AG08395 (cell line): Measurements from ENCODE around the gene FOXB1.

Experiments
- DNase-seq: peaks from one replicate; pipeline ENCODE4 v3.0.0; 2012; ENCODE audit warnings: mixed read lengths, low spot score

Gene FOXB1

DNA sequence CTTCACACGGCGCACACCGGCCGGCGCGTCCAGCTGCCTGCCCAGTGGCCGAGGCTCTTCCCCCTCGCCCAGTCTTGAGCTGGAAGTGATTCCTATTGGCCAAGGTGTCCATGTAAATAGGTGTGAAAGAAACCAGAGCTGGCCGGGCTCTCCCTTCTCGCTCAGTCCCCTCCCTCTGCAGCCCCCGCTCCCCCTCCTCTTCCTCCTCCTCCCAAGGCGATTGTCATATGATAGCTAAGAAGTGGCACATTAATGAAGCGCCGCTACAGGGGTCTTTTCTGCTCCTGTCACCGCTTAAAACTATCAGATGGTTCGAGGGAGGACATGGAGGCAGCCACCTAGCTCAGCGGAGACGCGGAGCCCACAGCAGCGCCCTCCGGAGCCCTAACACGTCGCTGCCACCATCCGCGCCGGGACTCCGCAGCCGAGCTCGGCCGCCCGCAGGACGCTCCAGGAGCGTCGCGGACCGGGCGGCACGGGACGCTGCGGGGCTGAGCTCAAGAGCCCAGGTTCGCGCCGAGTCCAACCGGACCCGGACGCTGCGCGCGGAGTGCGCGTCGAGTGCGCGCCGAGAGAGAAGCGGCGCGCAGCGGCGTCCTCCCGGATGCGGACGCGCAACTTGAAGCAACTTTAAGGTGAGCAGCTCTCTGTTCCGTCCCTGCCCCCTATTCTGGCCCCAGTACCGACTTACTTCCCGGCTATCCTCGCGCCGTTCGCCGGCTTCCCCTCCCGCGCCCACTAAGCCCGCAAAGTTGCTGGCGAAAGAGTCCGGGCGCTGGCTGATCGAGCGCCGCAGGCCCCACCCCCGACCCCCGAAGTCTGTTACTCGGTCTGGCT is at the start of gene FOXB1:
Gene FOXB1 (plus strand): TSS at position 303 of the 837 bp plus-strand sequence. CDS start 653 bp downstream, outside the sequence.
- no peak for DNase-seq

DNA sequence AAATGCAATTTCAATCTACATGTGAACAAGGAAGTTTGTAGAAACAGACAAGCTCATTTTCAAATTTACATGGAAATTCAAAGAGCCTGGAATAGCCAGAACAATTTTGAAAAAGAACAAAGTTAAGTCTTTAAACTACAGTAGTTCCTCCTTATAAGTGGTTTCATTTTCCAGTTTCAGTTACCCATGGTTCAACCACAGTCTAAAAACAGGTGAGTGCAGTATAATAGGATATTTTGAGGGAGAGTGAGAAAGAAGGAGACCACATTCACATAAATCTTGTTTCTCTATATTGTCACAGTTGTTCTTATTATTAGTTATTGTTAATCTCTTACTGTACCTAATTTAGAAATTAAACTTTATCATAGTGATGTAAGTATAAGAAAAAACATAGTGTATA is 45.8 kb upstream of the FOXB1 start:
- DNase-seq, result no peak

DNA sequence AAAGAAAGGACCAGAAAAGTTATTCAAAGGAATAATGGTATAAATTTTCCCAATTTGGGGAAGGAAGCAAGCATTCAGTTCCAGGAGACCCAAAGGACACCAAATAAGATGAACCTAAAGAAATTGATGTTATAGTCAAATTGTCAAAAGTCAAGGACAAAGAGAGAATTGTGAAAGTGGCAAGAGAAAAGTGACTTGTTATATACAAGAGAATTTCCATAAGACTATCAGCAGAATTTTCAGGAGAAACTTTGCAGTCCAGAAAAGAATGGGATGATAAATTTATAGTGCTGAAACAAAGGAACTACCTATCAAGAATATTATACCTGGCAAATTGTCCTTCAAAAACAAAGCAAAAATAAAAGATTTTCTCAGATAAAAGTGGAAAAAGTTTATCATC is 43.8 kb upstream of the FOXB1 start:
- DNase-seq, result no peak

DNA sequence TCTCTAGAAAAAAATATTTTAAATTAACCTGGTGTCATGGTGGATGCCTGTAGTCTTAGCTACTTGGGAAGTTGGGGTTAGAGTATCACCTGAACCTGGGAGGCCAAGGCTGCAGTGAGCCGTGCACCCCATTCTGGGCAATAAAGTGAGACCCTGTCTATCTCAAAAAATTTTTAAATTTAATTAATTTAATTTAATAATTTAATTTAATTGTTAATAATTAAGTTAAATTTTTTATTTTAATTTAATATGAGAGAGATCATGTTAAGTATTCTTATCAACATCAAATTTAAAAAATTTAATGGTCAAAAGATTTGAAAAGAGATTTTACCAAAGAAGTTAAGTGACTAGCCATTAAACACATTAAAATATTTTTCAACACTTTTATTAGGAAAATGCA is 40.8 kb upstream of the FOXB1 start:
- DNase-seq, result no peak

DNA sequence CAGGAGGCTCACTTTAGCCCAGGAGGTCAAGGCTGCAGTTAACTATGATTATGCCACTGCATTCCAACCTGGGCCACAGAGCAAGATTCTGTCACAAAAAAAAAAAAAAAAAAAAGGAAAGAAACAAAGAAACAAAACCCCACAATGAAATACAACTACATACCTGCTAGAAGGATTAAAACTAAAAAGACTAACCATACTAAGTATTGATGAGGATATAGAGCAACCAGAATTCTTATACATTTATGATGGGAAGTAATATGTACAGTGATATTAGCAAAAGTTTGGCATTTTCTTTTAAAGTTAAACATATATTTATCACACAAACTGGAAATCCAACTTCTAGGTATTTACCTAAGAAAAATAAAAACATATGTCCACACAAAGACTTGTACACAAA is 40.2 kb upstream of the FOXB1 start:
- no peak for DNase-seq

DNA sequence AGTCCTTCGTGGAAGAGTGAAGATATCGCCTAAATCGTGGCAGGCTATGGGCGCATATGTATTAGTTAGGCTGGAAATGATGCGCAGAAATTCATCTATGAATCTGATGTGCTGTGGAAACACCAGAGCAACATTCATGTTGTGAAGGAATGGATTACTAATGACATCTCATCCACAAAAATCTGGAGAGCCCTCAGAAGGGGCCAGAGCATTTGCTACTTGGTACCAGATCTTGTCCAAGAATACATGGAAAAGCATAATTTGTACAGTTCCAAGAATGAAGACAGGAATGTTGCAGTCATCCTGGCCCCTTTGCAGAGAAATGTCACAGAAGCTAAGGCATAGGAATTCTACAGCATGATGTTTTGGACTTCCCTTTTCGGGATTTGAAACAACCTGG is 38.4 kb upstream of the FOXB1 start:
- no peak for DNase-seq

DNA sequence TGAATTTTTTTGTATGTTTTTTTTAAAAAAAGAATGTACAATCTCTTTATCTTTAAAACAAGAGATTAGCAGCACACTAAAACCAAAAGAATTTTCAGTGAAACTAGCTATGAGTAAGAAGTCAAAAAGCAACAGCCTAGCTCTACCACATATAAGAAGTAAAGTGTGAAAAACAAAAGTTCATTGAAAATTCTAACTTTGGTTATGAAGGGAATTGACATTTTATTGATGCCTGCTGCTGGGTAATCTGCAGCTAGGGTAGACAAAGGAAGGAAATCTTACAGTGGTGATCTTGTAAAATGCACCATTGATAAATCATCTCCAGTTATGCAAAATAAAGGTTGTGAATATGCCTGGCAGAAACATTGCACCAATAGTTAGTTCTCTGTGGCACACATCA is 37.8 kb upstream of the FOXB1 start:
- DNase-seq, result no peak

DNA sequence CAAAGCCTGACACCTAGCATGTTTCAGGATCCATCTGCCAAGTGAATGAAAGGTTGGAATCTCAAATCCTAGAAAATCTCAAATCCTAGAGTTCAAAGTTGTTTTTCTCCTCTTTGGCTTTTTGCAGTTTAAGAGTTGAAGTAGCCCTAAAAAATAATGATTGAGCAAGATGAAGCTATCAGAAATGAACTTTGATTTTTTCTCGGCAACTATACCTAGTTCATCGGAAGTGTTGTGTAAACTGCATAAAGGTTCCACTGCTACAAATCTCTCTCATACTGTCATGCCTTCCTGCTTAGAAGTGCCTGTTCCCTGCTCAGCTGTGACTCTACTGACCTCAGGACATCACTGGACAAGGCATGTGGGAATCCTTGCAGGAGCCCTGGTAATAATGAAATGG is 35.8 kb upstream of the FOXB1 start:
- no peak for DNase-seq

DNA sequence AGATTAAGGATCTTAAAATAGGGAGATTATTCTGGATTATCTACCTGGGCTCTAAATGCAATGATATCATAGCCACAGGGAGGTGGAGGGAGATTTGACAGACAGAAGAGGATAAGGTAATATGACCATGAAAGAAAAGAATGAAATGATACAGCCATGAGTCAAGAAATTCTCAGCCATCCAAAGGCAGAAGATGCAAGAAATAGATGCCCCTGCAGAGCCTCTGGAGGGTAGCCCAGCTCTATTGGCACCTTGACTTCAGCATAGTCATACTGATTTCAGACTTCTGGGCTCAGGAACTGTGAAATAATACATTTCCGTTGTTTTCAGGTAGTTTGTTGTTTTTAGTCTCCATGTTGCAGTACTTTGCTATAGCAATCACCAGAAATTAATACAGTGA is 31.9 kb upstream of the FOXB1 start:
- DNase-seq, result no peak

DNA sequence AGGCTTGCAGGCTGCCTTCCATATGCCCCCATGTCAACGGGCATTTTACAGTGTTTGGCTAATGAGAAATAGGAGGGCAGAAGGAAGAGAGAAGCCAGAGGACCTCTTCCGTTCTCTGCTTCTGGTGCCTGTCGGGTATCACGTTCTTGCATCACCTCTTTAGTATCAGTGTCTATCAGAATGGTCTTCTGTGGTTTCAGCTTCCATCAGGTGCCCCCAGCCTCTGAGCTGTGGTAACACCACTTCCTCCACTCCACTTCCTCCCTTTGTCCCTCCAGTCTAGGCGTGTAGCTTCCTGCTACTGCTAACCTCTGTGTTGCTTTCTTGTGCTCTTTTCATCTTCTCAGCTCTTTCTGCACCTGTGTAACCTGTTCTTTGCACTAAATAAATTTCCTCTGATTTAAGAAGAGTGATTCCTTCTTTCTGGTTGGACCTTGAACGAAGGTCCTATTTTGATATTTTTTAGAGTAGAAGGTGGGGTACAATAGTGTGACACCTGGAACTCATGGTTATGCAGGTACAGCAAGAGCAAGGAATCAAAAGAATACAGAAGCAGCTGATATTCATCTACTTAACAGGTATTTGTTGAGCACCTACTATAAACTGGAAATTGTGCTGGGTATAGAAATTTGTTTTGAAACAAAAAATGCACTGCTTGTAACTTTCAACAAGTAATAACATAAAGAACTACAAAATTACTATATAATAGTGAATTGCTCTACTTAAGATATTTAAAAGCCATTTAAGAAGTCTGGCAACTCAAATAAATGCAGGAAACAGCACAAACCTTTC is 27.4 kb upstream of the FOXB1 start:
- DNase-seq, result no peak

DNA sequence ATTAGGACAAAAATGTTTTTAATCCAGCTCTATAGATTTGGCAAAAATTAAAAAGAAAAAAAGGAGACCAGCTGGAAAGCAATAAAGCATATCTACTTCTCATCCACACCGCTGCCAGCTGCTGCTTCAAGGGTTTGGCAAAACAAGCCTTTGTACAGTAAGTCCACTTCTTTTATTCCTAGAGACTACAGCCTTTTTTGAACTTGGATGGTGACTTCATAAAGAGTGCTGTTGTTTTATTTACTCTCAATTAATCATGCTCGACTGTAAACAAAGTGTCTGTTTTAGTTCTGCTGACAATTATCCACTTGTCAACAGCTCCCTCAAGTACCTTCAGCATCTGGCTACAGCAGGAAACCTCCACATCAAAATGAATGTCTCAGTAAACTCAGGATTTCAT is 12.3 kb upstream of the FOXB1 start:
- DNase-seq, result no peak

DNA sequence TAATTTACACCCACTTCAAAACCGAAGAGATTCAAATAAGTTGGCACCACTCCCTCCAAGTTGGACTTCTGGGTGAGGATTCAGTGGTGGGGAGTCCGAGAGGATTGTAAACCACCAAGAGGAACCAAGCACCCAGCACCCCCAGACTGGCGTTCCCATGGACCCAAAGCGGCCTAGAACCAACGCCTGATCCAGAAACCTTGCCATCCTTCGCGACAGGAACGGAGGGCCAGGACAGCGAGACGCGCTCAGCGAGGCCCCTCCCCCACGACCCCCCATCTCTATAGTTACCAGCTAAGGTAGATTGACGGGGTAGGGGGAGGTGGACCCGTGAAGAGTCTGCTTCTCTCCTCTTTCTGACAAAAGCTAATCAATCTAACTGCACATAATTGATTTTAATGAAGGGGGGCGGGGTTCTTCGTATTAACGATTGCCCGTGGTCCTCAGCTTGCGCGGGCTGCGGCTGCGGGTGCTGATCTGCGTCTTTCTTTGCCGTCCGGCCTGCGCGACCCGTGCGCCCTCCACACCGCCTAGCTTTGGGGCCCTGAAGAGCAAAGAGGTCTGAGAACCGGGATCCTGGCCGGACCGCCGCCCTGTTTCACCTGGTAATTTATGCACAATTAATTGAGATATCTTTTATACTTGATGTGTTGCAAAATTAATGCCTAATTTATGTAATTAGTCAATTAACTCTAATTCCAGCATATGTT is 10.9 kb upstream of the FOXB1 start:
- no peak for DNase-seq

DNA sequence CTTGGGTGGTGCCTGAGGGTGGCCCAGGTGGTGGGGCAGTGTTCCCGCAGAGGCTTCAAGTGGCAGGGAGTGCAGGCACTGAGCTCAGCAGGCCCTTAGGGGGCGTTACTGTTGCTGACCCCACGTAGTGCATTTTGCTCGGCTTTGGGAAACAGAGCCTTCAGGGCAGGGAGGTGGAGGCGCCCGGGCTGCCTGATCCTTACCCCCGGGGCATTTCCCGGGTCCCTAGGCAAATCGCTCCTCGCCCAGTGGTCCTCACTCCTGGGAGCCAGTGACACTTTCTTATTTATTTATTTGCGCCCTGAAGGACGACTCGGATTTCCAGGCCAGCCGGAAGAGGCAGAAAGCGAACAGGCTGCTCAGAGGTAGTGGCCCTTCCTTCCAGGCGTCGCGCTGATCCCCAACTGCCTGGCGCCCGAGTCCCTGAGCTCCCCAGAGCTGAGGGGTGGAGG is 10.1 kb upstream of the FOXB1 start:
- no peak for DNase-seq

DNA sequence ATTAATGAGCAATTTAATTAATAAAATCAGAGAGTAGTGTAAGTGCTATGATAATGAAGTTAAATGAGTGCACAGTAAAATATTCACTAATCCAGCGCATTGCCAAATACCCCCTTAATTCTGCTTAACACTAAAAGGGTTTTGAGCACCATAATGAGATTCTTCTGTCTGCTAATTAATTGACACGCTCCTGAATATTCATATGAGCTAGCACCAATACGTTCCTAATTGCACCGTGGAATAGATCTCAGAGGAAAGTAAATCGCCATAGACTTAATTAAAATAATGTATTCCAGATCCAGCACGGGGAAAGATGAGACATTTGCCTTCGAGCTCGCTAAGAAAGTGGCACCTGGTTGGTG is 9.6 kb upstream of the FOXB1 start:
- no peak for DNase-seq

DNA sequence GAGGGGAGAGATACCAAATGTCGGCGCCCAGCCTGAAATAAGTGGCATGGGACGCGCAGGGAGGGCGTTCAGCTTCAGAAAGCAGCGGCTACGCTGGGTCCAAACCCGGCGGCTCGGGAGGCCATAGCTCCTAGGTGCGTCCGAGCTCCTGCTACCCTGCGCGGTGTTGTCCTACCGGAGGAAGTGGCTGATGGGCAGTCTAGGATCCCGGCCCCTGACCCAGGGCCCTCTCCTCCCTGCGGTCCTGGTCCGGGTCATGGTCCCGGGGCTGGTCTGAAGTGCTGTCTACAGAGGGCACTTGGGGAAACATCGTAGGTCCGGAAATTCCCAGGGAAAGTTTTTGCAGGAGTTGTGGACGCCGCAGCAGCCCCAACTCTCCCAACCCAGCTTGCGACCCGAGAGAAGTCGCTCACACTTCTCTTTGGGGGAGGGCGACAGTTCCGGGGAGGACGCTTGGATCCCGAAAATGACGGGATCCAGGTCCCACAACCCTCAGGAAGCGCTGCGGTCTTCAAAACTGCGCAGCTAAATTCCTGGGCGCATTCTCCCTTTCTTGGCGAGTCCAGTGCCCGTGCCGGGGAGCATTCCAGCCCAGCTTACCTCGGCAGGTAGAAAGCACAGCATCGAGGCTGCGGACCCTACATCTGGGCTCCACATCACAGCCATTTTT is 9.1 kb upstream of the FOXB1 start:
- no peak for DNase-seq

DNA sequence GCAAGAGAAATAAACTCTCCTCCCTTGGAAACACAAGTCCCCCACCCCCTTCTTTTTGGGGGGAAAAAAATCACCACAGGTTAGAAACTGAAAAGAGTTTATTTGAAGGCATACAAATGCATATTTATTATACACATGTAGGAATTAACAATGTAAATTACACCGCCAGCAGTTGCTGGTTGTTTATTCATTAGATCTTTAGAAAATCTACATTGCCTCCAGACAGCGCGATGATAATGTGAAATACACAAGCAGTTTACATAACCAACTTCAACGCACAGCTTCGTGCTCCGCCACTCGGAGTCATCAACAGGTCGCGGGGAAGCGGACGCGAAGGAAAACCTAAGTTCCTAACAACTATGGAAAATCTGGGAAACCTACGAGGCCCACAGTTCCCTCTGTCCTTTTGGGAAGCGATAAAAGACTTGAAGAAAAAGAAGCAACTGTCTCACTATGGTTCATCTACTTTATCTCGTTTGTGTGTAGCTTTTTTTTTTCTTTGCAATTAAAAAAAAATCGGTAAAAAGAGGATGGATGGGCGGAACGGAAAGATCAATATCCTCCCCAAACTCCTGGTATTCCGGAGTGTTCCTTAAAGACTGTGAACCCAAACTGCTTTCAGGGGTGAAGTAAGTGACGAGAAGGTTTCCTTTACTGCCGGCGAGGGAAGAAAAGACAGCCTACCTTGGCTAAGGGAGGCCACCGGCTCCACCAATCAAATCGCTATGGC is 8.4 kb upstream of the FOXB1 start:
- no peak for DNase-seq

DNA sequence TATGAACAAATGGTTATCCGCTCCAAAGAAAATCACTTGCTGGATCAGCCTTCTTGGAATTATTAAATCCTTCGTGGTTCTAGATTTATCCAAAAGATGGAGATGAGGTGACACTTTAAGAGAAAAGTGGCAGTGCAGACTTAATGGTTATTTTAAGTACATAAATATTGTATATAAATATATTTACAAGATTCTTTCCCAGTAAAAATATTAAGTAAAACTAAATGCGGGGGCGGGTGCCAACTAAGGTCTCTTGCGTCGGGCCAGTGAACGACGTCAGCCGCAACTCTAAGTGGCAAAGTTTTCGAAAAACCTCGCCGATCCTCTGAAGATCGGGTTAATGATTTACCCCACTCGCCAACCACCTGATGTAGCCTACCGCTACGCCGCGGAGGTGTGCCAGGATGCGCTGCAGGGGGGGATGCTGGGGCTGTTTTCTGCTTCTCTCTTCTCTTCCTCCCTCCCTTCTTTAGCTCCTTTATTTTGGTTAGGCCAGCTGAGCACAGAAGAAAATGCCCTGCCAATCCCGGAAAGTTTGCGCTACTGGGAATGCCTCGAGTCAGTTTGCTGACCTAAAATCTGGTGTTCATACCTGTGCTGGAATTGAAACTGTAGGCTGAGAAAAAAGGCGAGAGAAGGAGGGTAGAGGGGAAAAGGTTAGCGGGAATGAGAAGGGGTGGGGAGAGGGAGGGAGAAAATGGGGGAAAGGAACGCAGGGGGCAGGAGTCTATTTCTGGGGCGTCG is 7.6 kb upstream of the FOXB1 start:
- no peak for DNase-seq

DNA sequence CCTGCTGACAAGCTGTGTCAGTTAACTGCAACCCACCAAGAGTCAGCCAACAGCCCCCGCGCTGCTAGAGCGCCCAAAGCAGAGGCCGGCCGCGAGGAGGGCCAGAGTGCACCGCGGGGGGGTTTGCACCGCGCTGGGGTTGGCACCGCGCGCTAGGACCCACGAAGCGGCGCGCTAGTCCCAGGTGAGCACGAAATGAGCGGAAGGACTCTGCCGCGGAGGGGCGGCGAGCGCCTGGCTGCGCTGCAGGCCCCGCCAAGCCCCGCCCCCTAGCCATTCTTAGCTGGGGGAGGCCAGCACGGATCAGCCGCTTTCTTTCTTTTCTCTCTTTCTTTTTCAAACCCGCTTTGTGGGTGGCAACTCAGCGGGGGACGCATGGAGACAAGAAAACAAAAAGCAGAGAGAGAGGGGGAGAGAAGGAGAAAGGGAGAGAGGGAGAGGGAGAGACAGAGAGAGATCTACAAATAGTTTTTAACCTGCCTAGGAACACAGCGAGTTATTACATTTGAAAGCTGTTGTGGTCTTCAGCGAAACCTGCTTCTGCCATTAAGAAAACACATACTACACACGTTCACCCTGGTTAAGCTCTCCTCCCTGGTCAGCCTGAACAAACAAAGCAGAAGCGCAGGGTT is 6.9 kb upstream of the FOXB1 start:
- no peak for DNase-seq

DNA sequence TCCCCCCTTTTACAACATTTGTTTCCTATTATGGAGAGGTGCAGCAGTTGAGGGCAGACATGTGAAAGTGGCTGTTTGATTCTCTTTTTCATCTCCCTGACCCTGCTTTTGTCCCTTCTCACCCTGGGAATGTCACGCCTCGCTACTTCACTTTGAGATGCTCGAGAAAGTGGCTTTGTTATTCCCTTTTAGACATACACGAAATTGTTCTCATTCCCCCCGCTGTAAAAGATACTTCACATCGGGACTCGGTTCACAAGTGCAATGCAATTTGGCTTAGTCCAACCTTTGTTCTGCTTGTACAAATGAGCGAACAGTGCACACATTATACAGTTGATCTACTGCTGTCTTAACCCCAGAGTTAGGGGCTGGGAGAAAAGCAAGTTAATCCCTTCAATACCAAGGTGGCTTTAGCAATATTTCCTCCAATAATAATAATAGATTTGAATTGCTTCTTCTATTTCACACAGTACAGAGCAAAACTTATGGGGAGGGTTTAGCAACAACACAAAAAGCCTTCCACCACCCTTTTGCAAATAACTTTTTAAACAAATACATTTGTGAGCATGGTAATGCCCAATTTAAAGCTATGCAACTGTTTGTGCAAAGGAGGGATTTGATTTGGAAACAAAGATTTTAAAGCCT is 5.7 kb upstream of the FOXB1 start:
- DNase-seq, result no peak
